ENCODE results near the gene NECTIN1.

Gene NECTIN1

GRCh38 chr11:119688356-119688755 is 40.6 kb downstream of the NECTIN1 start:
- TF ChIP-seq CTCF (IDR thresholded peaks at IDR 0.05; ENCODE audit: low read depth, low read length): no peak
- H3K4me3 ChIP-seq (replicated peaks in 1 of 2; ENCODE audit: low read depth in 2 of 2, low read length in 2 of 2): no peak overlapping the region
- DNase-seq (ENCODE audit: low read depth in 2 of 2): no peak

- DNase-seq (ENCODE audit: low read depth in 2 of 2): no peak
- no peak for TF ChIP-seq CTCF (IDR thresholded peaks at IDR 0.05; ENCODE audit: low read depth, low read length)
- no peak overlapping the region for H3K4me3 ChIP-seq (replicated peaks in 1 of 2; ENCODE audit: low read depth in 2 of 2, low read length in 2 of 2)
Observed at GRCh38 chr11:119687373-119688046, 41.5 kb downstream of the NECTIN1 start.

GRCh38 chr11:119686177-119686882 is 42.7 kb downstream of the NECTIN1 start:
- DNase-seq (ENCODE audit: low read depth in 2 of 2): no peak
- H3K4me3 ChIP-seq (replicated peaks in 1 of 2; ENCODE audit: low read depth in 2 of 2, low read length in 2 of 2): no peak overlapping the region
- no peak for TF ChIP-seq CTCF (IDR thresholded peaks at IDR 0.05; ENCODE audit: low read depth, low read length)

DNA sequence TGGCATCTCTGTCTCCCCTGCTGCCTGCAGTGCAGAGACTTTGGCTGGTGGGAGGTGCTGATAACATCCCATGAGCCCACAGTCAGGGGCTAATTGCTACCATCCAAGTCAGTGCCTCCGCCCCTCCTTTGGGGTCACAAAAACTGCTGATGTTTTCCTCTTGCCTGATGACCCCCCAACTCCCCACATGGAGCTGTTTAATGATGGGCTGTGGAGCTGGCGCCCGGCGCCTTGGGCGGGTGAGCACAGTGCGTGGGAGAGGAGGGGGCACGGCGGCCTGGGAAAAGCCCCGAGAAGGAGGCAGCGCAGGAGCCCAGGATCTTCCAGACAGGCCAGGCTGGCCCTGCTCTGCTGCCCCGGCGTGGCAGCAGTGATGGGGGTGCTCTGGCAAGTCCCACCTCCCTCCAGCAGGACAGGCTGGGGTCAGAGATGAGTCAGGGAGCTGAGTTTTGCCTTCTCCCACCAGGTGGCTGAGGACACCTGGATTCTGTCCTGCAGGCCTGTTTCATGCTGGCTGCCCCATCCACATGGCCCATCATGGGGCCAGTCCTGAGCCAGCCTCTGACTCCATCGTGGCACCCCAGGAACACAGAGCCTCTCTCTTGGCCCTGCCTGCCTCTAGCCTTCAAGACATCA is 43.8 kb downstream of the NECTIN1 start:
- H3K4me3 ChIP-seq (replicated peaks in 1 of 2; ENCODE audit: low read depth in 2 of 2, low read length in 2 of 2): no peak overlapping the region
- no peak for DNase-seq (ENCODE audit: low read depth in 2 of 2)

DNA sequence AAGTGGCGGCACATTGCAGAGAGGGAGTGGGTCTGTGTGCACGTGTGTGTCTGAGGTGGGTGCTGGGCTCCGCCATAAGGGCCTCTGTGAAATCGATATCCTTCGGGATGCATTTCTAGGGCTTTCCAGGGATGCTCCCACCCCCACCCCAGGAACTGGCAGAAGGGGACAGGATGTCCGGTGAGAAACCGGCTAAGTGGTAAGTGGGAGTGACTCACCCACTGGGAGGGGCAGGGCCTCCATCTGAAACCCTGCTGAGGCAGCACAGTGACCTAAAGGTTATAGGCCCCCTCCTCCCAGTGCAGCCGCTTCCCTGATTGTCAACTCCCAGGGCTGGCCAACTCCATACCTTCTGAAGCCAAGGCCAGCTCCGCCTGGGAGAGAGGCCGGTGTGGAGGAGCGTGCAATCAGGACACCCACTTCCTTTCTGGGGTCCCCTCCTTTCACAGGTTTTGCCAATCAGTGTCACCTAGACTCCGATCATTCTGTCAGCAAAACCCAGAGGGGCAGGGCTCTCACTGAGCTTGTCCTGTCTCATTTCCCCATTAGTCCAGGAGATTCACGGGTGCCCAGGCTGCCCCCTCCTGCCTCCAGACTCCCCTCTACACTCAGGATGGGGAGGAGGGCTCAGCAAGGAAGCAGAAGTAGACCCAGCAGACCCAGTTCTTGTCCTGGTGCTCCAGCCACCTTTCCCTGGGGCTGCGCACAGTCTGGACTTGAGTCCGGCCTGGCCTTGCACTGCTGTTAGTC is 44.5 kb downstream of the NECTIN1 start:
- TF ChIP-seq CTCF (IDR thresholded peaks at IDR 0.05; ENCODE audit: low read depth, low read length): no peak
- DNase-seq (ENCODE audit: low read depth in 2 of 2): peak; percentile 67

More for the DNA sequence above, 43.8 kb downstream of the NECTIN1 start:
- TF ChIP-seq CTCF (IDR thresholded peaks at IDR 0.05; ENCODE audit: low read depth, low read length): no peak

GRCh38 chr11:119683783-119684182 is 45.2 kb downstream of the NECTIN1 start:
- H3K4me3 ChIP-seq (replicated peaks in 1 of 2; ENCODE audit: low read depth in 2 of 2, low read length in 2 of 2): no peak overlapping the region
- no peak for TF ChIP-seq CTCF (IDR thresholded peaks at IDR 0.05; ENCODE audit: low read depth, low read length)
- DNase-seq (ENCODE audit: low read depth in 2 of 2): no peak

More for the DNA sequence above, 44.5 kb downstream of the NECTIN1 start:
- no peak overlapping the region for H3K4me3 ChIP-seq (replicated peaks in 1 of 2; ENCODE audit: low read depth in 2 of 2, low read length in 2 of 2)

Measured in cardiac fibroblast (primary cell).